Pulmonary artery endothelial cell (primary cell): ENCODE data around the gene TANC1. TPM values are rescaled to one million over a fixed set of nuclear protein-coding genes. Genes with fewer than 3 reads are reported as not detected.

ENCODE experiments used
- DNase-seq: peaks from one replicate; pipeline ENCODE4 v3.0.0-alpha.2; 2011; ENCODE audit warnings: low read depth, low spot score
- total RNA-seq: library from RNA; depleted of rRNA; stranded (reverse); fragments of >200 nt; gene quantifications from 2 replicates; pipeline ENCODE4 v1.2.3, GENCODE V29; 2014

The TANC1 gene
- total RNA-seq, 1 donor from 2014 or later = 55.0 TPM

DNA sequence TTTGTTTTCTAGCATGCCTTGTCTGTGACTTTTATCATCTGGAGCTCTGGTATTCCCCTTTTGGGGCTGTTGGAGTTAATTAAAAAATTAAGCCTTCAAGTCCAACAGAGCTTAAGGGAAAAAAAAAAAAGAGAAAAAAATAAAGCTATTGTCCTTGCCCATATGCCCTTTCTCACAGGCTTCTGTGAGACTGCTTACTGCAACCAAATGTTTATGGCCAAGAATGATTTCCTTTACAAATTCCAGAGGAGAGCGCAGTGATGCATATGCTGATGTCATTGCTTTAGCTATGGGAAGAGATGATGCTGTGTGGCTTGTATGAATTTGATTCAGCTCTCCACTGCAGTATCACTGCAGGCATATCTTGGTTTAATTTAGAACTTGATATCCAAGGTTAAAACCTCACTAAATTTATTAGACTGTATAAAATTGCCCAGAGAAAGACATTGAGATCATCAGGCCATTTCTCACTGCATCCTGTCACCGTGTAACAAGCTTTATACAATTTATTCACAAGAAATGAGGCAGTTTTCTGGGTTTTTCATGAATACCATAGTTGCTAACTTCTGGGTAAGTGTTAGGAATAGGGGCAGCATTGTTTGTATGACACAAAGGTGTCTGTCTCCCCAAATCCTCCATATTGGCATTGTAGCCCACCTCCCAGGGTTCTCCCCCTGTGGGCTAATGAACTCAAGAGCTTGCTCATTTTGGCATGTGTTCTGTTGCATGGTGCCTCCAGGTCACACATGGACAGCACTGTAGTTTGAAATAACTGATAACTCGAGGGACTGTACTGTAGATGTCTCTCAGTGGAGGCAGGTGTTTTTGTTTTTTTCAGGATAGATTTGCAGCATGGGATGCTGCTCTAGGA is 85.0 kb downstream of the TANC1 start:
- peak; percentile 87 for DNase-seq

DNA sequence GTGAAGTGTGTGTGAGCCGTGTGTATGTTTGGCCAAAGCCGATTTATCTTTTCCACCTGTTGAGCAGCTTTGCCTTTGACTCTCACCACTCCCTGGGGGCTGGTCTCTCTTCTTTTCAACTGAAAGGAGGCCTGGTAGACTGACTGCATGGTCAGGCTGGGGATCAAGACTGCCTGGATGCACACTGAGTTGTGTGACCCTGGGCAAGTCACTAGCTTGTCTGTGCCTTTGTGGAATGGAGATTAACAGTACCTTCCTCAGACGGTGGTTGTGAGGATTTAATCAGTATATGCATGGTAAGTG is 85.5 kb downstream of the TANC1 start:
- DNase-seq = no peak

DNA sequence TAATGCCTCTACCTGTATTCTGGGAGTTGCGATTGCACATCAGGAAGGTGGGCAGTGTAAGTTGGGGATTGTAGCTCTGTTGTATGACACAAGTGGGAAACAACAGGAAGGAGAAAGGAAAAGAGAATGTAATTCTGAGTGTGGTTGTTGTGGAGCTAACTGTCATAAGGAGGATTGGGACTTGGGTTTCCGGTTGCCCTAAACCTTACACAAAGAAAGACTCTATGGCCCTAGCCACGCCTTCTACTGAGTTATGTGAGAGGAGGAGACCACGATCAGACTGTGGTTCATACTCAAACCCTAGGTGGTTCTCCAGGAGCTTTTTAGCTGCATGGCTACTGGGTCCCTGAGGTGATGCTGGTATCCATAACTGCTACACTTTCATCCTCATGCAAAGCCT is 86.5 kb downstream of the TANC1 start:
- no peak for DNase-seq

DNA sequence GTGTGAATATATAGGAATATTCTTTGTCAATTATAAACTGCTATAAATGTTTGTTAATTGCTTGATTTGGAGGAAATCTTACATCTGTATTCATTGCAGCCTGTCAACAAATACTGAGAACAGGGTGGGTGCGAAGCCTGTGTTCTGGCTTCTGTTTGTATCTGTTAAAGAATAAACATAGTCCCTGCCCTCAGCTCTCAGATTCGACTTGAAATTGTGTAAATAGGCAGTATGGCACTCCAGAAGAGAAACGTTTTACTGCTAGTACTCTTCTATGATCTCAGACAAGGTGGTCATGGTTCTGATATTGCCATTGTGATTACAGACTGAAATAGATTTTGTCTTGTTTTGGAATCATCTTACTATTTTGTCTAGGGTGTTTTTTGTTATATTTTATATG is 92.1 kb downstream of the TANC1 start:
- DNase-seq = no peak

DNA sequence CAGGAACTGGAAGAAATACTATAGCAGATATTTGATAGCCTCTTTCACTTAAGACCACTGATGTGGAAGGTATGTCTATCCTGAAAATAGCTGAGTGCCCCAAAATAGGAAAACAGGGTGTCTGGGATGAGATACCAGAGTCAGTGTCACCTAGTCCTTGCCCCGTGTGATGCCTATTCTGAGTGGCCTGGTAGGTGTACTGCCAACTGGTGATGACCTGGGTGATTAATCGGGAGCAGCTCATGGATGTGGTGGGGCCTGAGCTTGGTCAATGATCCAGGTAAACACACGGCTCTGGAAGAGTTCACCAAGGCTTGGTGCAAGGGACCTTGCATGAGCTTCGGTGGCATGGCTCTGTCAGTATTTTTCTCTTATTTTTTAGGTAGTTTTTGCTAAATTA is 95.2 kb downstream of the TANC1 start:
- DNase-seq = no peak

DNA sequence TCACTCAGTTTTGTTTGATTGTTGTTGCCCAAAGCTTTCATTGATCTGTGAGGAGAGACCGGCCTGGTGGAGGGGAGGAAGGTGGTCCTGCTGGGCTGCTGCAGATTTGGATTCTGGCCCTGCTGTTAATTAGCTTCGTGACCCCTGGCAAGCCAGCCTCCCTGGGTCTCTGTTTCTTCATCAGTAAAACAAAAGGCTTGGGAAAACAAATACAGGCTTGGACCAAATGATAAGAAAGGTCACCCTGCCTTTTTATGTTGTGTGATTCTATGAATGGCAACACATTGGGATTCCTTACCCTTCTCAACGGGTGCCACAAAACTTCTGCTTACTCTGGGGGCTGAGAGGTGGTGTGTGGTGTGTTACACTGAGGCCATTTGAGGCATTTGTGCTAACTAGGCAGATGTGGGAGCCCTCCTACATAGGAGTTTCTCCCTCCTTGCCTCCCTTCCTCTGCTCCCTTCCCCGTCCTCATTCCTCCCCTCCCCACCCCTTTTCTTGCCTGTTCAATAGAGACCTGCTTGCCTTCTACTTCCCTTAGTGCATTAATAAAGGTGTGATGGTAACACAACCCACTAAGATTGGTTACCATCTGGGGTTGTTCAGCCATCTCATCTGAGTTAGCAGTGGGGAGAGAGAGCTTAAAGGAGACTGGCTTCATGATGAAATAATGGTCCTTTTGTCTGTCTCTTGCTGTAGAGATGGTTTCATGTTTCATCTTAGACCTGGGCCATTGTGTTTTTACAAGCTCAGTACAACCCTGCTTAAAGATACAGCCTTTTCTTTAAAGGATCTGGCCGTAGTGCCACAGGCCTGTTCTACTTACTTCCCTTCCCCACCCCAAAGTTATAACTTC is 96.2 kb downstream of the TANC1 start:
- no peak for DNase-seq

DNA sequence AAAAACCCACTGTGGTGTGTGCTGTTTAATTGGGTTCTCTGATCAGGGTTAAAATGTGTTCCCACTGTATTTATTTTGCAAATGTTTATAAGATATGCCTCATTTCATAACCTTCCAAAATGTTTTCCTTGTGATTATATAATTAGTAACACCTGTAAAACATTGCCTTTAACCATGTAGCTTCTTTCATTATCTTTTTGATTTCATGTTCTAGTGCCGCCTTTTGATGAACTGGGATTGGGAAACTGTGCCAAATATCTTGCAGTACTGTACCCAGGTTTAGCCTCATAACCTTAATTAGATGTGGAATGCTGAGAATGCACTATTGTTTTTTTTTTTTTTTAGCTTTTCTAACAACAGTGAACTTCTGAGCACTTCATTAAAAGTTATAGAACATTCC is 96.9 kb downstream of the TANC1 start:
- no peak for DNase-seq

DNA sequence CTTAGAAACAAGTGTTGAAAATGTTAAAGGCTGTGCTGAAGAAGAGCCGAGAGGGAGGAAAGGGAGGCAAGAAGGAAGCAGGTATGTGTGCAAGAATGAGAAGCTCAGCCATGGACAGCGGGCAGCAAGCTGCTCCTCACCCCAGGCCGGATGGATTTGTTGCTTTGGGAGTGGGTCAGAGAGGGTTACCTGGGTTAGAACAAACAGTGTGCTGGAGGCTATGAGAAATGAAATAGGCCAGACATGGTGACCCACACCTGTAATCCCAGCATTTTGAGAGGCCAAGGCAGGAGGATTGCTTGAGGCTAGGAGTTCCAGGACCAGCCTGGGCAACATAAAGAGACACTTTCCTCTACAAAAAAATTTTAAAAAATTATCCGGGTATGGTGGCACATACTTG is 97.5 kb downstream of the TANC1 start:
- no peak for DNase-seq

DNA sequence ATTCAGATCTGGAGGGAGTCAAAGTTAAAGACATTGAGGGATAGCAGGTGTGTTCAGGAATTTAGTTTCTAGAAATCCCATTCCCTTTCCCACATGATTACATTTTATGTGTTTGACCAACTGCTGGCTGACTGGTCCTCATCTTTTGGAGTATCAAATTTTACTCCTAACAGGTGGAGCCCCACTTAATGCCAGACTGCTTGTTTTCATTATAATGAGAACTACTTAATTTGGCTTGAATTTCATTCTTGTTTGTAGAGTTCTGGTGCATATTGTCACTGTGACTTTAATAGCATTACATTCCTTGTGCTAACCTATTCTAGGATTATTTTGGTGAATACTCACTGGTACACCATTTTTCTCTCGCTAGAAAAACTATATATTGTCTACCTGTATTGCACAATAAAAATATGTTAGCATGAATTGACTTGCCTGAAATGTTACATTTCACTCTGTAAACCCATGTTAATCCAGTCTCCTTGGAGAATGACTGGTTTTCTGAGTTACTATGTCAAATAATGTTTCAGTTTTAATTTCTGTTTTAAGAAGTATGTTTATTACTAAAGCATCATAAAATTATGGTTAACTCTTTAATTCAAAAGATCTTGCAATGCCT is 98.2 kb downstream of the TANC1 start:
- DNase-seq = no peak

DNA sequence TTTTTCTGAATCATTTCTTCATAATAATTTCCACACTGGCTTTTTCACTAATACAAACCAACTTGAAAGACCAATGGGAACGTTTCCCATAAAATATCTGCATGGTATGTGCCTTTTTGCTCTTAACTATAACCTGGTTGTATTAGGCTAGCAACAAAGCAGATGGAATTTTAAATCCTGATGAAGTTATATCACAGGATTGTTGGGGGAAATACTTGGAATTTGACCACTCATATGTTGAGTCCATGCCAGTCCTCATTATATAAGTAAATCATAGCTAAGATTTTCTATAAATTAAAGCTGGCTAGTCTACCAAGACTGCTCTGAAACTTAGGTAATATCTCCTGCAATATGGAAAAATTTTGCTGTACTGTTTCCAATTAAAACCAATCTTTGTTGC is 99.5 kb downstream of the TANC1 start:
- DNase-seq = no peak

DNA sequence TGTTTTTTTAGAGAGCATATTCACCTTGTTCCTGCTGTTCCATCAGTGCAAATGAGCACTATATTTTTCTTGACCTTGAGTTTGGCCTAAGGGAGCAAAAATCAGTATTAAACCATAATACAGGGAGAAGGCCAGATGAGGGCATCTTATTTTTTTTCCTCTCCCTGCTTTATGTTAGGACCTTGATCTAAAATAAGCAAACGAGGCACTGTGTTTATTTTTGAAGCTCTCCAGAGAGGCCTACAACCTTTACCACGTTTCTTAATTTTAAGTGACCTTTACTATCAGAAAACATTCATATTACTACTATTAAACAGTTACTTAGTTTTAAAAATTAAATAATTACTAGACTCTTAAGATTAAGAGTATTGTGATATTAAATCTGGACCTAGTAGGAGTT is 100.8 kb downstream of the TANC1 start:
- no peak for DNase-seq

DNA sequence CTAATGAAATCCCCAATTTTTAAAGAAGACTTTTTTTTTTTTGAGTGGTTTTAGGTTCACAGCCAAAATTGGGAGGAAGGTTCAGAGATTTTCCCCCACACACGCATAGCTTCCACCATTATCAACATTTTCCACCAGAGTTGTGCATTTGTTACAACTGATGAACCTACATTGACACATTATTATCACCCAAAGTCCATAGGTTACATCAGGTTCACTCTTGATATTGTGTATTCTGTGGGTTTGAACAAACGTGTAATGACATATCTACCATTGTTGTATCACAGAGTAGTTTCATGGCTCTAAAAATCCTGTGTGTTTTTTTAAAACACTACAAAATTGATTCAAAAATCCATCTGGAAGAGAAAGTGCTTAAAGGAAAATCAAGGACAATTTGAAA is 101.8 kb downstream of the TANC1 start:
- no peak for DNase-seq

DNA sequence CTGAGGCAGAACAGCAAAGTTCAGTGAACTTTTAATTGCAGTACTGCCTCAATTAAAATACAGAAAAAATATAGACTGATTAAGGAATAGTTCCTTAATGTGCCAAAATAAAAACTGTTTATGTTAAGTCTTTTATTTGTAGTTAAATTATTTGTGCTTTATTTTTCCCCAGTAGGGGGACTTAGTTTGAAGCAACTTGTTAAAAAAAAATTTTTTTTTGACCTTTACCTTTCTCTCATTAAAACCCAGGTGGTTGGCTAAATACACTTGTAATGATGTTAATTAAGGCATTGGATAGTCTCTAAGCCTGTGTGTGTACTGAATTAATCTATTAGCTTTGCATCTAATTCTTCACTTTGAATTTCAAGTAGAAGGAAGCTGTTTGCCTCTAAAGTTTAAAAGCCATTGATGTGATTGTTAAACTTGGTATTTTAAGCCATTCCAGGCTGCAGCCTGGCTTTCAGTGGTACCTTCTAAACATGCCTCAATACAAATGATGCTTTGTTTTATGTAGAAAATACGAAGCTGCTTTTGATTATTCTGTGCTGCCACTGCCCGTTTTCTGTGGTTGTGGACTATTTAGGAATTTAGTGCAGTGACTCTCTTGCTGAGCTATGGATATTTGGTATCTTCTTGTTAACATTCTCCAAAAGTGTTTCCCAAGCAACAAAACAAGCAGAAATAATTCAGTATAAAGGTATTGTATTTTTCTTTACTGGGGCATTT is 102.9 kb downstream of the TANC1 start:
- no peak for DNase-seq

DNA sequence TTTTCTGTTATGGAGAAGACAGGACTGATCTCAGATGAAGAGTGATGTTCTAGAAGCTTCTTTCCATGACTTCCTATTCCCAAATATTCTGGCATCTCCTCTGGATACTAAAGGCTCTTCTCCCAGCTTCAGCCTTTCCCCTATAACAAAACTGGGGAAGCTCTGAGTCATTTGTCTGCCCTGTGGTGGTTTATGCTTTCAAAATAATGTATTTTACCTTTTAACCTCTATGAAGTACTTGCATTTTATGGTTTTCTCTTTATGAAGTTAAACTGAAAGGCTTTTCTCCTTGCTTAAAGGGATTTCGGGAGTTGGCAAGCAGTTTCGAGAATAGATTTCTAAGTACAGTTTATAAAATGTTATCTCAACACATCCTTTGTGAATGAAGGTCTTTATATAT is 104.4 kb downstream of the TANC1 start:
- DNase-seq = no peak

DNA sequence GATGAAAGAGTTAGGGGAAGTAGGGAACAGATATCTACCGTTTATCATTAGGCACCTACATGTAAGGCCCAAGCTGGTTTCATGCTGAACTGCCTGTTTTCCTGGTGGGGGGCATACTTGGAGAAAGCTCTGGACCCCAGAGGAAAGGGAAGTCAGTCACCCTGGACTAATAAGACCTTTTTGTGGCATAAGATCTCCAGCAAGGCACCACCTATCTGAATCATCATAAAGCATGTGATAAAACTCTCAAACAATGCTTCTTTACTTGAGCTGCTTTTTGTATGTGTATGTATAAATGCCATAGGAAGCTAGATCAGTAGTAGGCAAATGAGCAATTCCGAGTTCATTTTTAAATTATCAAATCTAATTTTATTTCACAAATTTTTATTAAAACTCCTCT is 104.8 kb downstream of the TANC1 start:
- DNase-seq = no peak

DNA sequence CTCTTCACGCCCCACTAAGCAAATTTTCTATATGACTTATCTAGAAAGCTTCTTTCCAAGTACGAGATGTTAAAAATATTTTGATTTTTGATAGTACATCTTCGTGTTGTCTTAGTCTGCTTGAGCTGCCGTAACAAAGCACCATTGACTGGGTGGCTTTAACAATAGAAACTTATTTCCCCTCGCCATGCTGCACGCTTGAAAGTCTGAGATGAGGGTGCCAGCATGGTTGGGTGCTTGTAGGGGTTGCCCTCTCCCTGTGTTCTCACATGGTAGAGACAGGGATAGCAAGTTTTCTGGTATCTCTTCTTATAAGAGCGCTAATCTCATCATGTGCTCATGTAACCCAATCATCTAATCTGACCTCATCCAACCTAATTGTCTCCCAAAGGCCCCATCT is 106.2 kb downstream of the TANC1 start:
- DNase-seq = no peak

DNA sequence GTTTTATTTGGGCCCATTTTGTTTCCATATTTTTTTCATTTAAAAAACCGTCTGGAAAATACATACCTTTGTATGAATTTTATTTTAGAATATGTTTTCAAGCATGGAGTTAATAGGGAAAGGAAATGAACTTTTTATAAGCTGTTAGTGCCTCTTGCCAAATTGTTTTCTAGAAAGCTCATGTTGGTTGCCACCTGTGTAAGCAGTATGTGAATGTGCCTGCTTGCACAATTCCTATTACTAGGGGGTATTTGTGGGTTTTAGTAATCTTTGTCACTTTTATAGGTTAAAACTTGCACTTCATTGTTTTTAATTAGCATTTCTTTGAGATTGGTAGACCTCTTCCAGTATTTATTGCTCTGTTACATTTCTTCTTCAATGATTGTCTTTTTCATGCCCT is 107.3 kb downstream of the TANC1 start:
- no peak for DNase-seq

DNA sequence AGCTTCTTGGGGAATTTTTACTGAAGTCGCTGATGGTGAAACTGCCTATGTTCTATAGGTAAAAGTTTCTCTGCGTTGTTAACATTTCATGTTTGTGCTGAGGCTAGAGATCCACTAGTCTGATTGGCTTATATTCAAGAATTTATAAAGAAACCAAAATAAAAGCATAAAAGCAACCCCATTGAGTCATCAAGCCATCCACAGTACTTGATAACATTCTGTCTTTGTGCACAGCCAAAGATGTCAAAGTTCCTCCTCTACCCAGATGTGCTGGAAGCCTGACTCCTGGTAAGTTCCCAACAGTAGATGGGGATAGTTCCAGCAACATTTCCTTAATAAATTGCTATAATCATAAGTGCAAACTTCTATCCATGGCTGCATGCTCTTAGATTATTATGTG is 107.8 kb downstream of the TANC1 start:
- peak; percentile 60 for DNase-seq

DNA sequence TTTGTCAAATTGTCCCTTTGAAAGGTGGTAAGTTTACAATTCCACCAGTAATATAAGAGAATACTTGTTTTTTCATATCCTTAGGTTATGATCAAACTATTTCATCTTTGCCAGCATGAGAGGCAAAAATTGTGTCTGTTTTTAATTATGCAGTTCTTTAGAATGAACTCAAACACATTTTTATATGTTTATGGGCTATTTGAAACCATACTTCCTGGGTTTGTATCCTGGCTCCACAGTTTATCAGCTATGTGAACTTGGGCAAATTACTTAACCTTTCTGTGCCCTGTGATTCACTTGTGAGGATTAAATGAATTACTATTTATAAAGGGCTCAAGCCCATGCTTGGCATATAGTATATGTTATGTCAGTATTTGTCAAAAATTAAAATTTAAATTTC is 109.4 kb downstream of the TANC1 start:
- no peak for DNase-seq

DNA sequence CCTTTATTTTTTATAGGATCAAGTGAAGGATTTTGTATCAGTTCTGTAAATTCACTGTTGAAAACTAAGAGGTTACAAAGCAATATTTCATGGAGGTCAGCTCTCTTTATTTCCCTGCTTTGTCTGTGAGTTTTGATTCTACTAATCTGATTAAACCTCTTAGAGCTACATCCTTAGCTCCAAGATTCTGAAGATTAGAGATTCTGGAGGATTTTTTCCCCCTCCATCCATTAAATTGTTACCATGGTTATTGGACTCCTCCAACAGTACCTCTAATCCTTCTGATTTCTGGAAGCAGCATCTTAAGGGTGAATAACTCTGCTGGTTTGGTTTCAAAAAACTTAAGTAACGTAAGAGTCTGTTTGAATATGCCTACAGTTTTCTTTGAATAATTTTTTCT is 110.0 kb downstream of the TANC1 start:
- no peak for DNase-seq

DNA sequence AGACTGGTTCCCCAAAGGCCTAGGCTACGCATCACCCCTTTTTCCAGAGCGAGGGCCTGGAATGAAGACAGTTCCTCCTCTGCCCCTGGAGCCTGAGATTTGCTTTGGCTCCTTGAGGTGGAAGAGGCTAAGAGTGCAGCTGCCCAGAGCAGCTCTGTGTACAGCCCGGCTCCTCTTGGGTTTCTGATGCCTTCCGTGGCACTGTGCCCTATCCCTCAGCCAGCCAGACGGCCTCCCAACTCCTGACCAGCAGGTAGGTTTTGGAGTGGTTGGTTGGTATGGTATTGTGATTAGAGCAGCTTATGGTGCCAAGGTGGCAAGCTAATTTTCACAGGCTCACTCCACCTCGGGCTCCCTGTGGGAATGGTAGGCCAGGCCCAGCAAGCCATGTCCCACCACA is 112.2 kb downstream of the TANC1 start:
- no peak for DNase-seq

DNA sequence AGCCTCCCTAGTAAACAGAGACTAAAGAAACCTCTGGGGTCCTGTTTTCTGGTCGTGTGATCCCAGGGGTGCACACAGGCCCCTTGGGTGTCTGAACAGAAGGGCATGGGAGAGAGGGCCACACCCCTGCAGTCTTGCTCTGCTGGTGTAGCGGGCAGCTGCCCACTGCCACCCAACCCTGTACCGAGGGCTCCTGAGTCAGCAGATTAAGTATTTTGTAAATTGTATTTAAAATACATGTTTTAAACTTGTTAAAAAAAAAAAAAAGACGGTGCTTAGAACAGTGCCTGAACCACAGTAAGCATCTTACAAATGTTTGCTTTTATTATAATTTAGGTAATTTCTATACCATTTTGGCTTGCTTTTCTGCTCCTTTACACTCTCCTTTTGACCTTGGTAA is 113.7 kb downstream of the TANC1 start:
- DNase-seq = no peak
